H9 (cell line): ENCODE results near the gene ALKBH8. TPM values are rescaled to one million over a fixed set of nuclear protein-coding genes. Genes with fewer than 3 reads are reported as not detected.

Source experiments
- DNase-seq: peaks from one replicate; pipeline ENCODE4 v3.0.0-alpha.2; 2017
- H2AFZ ChIP-seq: one replicate; pipeline ENCODE4 v1.6.1; 2013; ENCODE audit warnings: mild to moderate bottlenecking, low read length, control low read depth, moderate library complexity
- H2AK5ac ChIP-seq: 2 replicates; pipeline ENCODE4 v1.6.1; 2013; ENCODE audit warnings: low read length, control low read depth, mixed read lengths; ENCODE audit not compliant: insufficient read length
- H2BK120ac ChIP-seq: one replicate; pipeline ENCODE4 v1.6.1; 2013; ENCODE audit warnings: low read depth, mild to moderate bottlenecking, low read length, control low read depth, inconsistent platforms; ENCODE audit not compliant: poor library complexity, severe bottlenecking
- H2BK12ac ChIP-seq: 2 replicates; pipeline ENCODE4 v1.6.1; 2013; ENCODE audit warnings: low read length, control low read depth, mixed read lengths, low read depth; ENCODE audit not compliant: insufficient read length
- H2BK15ac ChIP-seq: 2 replicates; pipeline ENCODE4 v1.6.1; 2013; ENCODE audit warnings: low read depth, low read length, control low read depth
- H2BK20ac ChIP-seq: one replicate; pipeline ENCODE4 v1.6.1; 2013; ENCODE audit warnings: low read depth, mild to moderate bottlenecking, low read length, control low read depth, inconsistent platforms; ENCODE audit not compliant: poor library complexity, severe bottlenecking
- H2BK5ac ChIP-seq: 2 replicates; pipeline ENCODE4 v1.6.1; 2013; ENCODE audit warnings: low read length, control low read depth, mixed read lengths; ENCODE audit not compliant: insufficient read length
- H3K14ac ChIP-seq: 2 replicates; pipeline ENCODE4 v1.6.1; 2013; ENCODE audit warnings: low read length, control low read depth; ENCODE audit not compliant: insufficient read depth
- H3K18ac ChIP-seq: 2 replicates; pipeline ENCODE4 v1.6.1; 2013; ENCODE audit warnings: low read depth, mild to moderate bottlenecking, mixed read lengths, low read length, control low read depth; ENCODE audit not compliant: insufficient read length
- H3K23ac ChIP-seq: 2 replicates; pipeline ENCODE4 v1.6.1; 2013; ENCODE audit warnings: low read length, control low read depth, mixed read lengths, low read depth; ENCODE audit not compliant: insufficient read length
- H3K23me2 ChIP-seq: 2 replicates; pipeline ENCODE4 v1.6.1; 2013; ENCODE audit warnings: low read depth, mild to moderate bottlenecking, mixed read lengths, low read length, control low read depth; ENCODE audit not compliant: insufficient read length, poor library complexity, severe bottlenecking
- H3K27ac ChIP-seq: 2 replicates; pipeline ENCODE4 v1.5.1; 2013; ENCODE audit warnings: low read length, control low read depth, mixed read lengths, low read depth; ENCODE audit not compliant: insufficient read length
- H3K27me3 ChIP-seq: 2 replicates; pipeline ENCODE4 v1.6.1; 2013; ENCODE audit warnings: low read length, control low read depth, inconsistent platforms; ENCODE audit not compliant: insufficient read depth
- H3K4ac ChIP-seq: 2 replicates; pipeline ENCODE4 v1.6.1; 2013; ENCODE audit warnings: low read depth, mild to moderate bottlenecking, control low read depth, inconsistent platforms, low read length, moderate library complexity
- H3K4me1 ChIP-seq: 2 replicates; pipeline ENCODE4 v1.6.1; 2013; ENCODE audit warnings: low read length, control low read depth, inconsistent platforms; ENCODE audit not compliant: insufficient read depth
- H3K4me2 ChIP-seq: 2 replicates; pipeline ENCODE4 v1.6.1; 2013; ENCODE audit warnings: low read length, control low read depth, mixed read lengths; ENCODE audit not compliant: insufficient read length, insufficient read depth
- H3K56ac ChIP-seq: 2 replicates; pipeline ENCODE4 v1.6.1; 2013; ENCODE audit warnings: low read depth, mild to moderate bottlenecking, mixed read lengths, low read length, control low read depth; ENCODE audit not compliant: insufficient read length
- H3K79me1 ChIP-seq: 2 replicates; pipeline ENCODE4 v1.6.1; 2013; ENCODE audit warnings: low read depth, mild to moderate bottlenecking, moderate library complexity, low read length, control low read depth, inconsistent platforms; ENCODE audit not compliant: insufficient read depth, poor library complexity, severe bottlenecking
- H3K79me2 ChIP-seq: 2 replicates; pipeline ENCODE4 v1.6.1; 2013; ENCODE audit warnings: low read length, control low read depth, inconsistent platforms; ENCODE audit not compliant: insufficient read depth
- H3K9ac ChIP-seq: 2 replicates; pipeline ENCODE4 v1.6.1; 2013; ENCODE audit warnings: low read length, control low read depth, mixed read lengths; ENCODE audit not compliant: insufficient read length; ENCODE audit errors: extremely low read depth
- H3K9me3 ChIP-seq: one replicate; pipeline ENCODE4 v1.6.1; 2013; ENCODE audit warnings: low read depth, low read length, inconsistent platforms; ENCODE audit not compliant: control insufficient read depth
- H3T11ph ChIP-seq: one replicate; pipeline ENCODE4 v1.6.1; 2013; ENCODE audit warnings: mild to moderate bottlenecking, low read length, control low read depth, inconsistent platforms
- H4K20me1 ChIP-seq: one replicate; pipeline ENCODE4 v1.6.1; 2013; ENCODE audit not compliant: control insufficient read depth, insufficient read length, insufficient read depth
- H4K5ac ChIP-seq: 2 replicates; pipeline ENCODE4 v1.6.1; 2013; ENCODE audit warnings: low read depth, mild to moderate bottlenecking, mixed read lengths, low read length, control low read depth; ENCODE audit not compliant: insufficient read length
- H4K8ac ChIP-seq: replicated peaks from 2 replicates; pipeline ENCODE4 v1.6.1; 2013; ENCODE audit warnings: low read length, control low read depth, mixed read lengths, low read depth; ENCODE audit not compliant: insufficient read length
- H4K91ac ChIP-seq: 2 replicates; pipeline ENCODE4 v1.6.1; 2013; ENCODE audit warnings: low read depth, mild to moderate bottlenecking, moderate library complexity, mixed read lengths, low read length, control low read depth; ENCODE audit not compliant: insufficient read length
- H3K27ac Mint-ChIP-seq, 3 experiments: 2 replicates in 2 of 3; 3 replicates in 1 of 3; pipeline ENCODE4 v1.8.0; 2020 to 2021; ENCODE audit warnings: mixed read lengths in 3 of 3, mild to moderate bottlenecking in 1 of 3, moderate library complexity in 1 of 3
- H3K27me3 Mint-ChIP-seq: 2 replicates; pipeline ENCODE4 v1.8.0; 2021; ENCODE audit warnings: low read depth, mild to moderate bottlenecking, moderate library complexity, mixed read lengths
- H3K36me3 Mint-ChIP-seq, 3 experiments: 2 replicates in 2 of 3; 3 replicates in 1 of 3; pipeline ENCODE4 v1.8.0; 2020 to 2021; ENCODE audit warnings: low read depth in 3 of 3, mixed read lengths in 3 of 3; ENCODE audit not compliant: insufficient read depth in 1 of 3
- H3K4me1 Mint-ChIP-seq, 2 experiments: 2 replicates each; pipeline ENCODE4 v1.8.0; 2020; ENCODE audit warnings: mixed read lengths in 2 of 2
- H3K4me3 Mint-ChIP-seq, 2 experiments: 2 replicates in 1 of 2; 3 replicates in 1 of 2; pipeline ENCODE4 v1.8.0; 2020 to 2021; ENCODE audit warnings: mild to moderate bottlenecking in 2 of 2, mixed read lengths in 2 of 2, moderate library complexity in 1 of 2
- H3K9me3 Mint-ChIP-seq, 2 experiments: 2 replicates in 1 of 2; 3 replicates in 1 of 2; pipeline ENCODE4 v1.8.0; 2020; ENCODE audit warnings: mild to moderate bottlenecking in 2 of 2, mixed read lengths in 2 of 2, moderate library complexity in 1 of 2
- WGBS: extraction: QIAGEN DNeasy Blood & Tissue Kit; methylation state at CpG from one replicate; pipeline ENCODE4 v1.1.7; 2013; ENCODE audit warnings: missing lambda C conversion rate, low lambda C conversion rate, mixed read lengths; ENCODE audit not compliant: insufficient read length; ENCODE audit errors: extremely low coverage; 5-methylcytosine and 5-hydroxymethylcytosine counted together
- total RNA-seq: library from RNA; stranded (reverse); gene quantifications from 2 replicates; pipeline ENCODE4 v1.2.1, GENCODE V29; 2021
- TF ChIP-seq, protein P1 (sequence below): fragments of 200-600 bp; sonication (generic); conservative IDR thresholded peaks from 3 replicates; pipeline ENCODE4 v1.8.0; 2021; ENCODE audit warnings: antibody characterized with exemption, mild to moderate bottlenecking

ALKBH8 gene
- total RNA-seq, 1 experiment from 2014 or later = 12.7 TPM

DNA sequence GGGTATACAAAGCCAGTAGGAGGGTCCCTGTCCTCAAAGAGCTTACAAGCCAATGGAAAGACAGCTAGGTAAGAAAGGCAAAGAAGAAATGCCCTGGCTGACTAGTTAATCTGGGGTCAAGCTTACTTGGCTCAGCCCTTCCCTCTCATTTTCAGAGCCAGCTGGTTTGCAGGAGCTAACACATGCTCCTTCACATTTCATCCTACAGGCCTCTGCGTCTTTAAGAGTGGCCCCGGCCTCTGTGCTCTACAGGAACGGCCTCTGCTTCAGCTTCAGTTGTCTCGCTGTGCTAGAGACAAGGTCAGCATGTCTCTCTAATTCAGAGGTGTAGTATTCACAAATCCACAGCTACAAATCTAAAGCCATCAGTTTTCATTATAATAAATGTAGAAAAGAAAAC lies 15.2 kb downstream of the ALKBH8 start:
- H4K5ac ChIP-seq = no peak overlapping the region
- no peak overlapping the region for H3K4ac ChIP-seq
- H3T11ph ChIP-seq = no peak overlapping the region
- H3K23ac ChIP-seq = no peak overlapping the region
- H3K79me2 ChIP-seq = no peaks in the 10 kb centered on the region
- H3K23me2 ChIP-seq = no peaks in the 10 kb centered on the region
- no peak overlapping the region for H2AK5ac ChIP-seq
- no peak overlapping the region for H4K8ac ChIP-seq
- H2BK20ac ChIP-seq = no peak overlapping the region
- no peak overlapping the region for H3K27ac ChIP-seq
- no peak overlapping the region for H3K27ac Mint-ChIP-seq
- H2BK15ac ChIP-seq = no peak overlapping the region
- no peaks in the 10 kb centered on the region for H3K9me3 ChIP-seq
- peaks cover 0 to 33% (median 16%) of the 10 kb centered on the region in 3 experiments; a peak in 5 of 7 replicates for H3K36me3 Mint-ChIP-seq
- no peak for DNase-seq
- no peak overlapping the region for H3K18ac ChIP-seq
- no peaks in the 10 kb centered on the region for H3K9me3 Mint-ChIP-seq
- H3K27me3 Mint-ChIP-seq = no peaks in the 10 kb centered on the region
- no peak overlapping the region for H3K4me2 ChIP-seq
- no peak overlapping the region for H3K56ac ChIP-seq
- H3K4me1 Mint-ChIP-seq = no peaks in the 10 kb centered on the region
- H4K91ac ChIP-seq = no peak overlapping the region
- no CpG with 5 or more reads among the region's 4 CpGs for WGBS
- no peak overlapping the region for H3K14ac ChIP-seq
- H2BK12ac ChIP-seq = no peak overlapping the region
- no peaks in the 10 kb centered on the region for H3K27me3 ChIP-seq
- no peaks in the 10 kb centered on the region for H3K4me1 ChIP-seq
- no peak overlapping the region for H2BK120ac ChIP-seq
- H4K20me1 ChIP-seq = no peaks in the 10 kb centered on the region
- H2AFZ ChIP-seq = no peak overlapping the region
- H3K79me1 ChIP-seq = no peaks in the 10 kb centered on the region
- no peak overlapping the region for H3K9ac ChIP-seq
- H2BK5ac ChIP-seq = no peak overlapping the region
- H3K4me3 Mint-ChIP-seq = no peak overlapping the region
- TF ChIP-seq, protein P1, sequence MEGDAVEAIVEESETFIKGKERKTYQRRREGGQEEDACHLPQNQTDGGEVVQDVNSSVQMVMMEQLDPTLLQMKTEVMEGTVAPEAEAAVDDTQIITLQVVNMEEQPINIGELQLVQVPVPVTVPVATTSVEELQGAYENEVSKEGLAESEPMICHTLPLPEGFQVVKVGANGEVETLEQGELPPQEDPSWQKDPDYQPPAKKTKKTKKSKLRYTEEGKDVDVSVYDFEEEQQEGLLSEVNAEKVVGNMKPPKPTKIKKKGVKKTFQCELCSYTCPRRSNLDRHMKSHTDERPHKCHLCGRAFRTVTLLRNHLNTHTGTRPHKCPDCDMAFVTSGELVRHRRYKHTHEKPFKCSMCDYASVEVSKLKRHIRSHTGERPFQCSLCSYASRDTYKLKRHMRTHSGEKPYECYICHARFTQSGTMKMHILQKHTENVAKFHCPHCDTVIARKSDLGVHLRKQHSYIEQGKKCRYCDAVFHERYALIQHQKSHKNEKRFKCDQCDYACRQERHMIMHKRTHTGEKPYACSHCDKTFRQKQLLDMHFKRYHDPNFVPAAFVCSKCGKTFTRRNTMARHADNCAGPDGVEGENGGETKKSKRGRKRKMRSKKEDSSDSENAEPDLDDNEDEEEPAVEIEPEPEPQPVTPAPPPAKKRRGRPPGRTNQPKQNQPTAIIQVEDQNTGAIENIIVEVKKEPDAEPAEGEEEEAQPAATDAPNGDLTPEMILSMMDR = no peak
